BE2C (cell line): ENCODE results near the gene KRTAP10-5.
"Not testable (repeated sequence)": the region's sequence is repeated elsewhere in the genome, so short reads cannot be mapped to it uniquely, and the experiment has no call there.

ENCODE experiments used
- DNase-seq: peaks from one replicate; pipeline ENCODE4 v3.0.0-alpha.2; 2020
- H3K27me3 ChIP-seq: fragments of 250-450 bp; sonication (Bioruptor Pico); 2 replicates; pipeline ENCODE4 v1.5.1; 2020; ENCODE audit warnings: mild to moderate bottlenecking
- H3K36me3 ChIP-seq: fragments of 250-450 bp; sonication (Bioruptor Pico); 2 replicates; pipeline ENCODE4 v1.5.1; 2020; ENCODE audit warnings: mild to moderate bottlenecking
- H3K4me1 ChIP-seq: fragments of 250-450 bp; sonication (Bioruptor Pico); 2 replicates; pipeline ENCODE4 v1.5.1; 2020
- H3K4me3 ChIP-seq: 2 replicates; pipeline ENCODE4 v1.5.1; 2011; ENCODE audit warnings: low read depth, low read length
- H3K9me3 ChIP-seq: fragments of 250-450 bp; sonication (Bioruptor Pico); 2 replicates; pipeline ENCODE4 v1.5.1; 2020
- TF ChIP-seq, protein P1 (sequence below): IDR thresholded peaks from 2 replicates; pipeline ENCODE4 v1.5.1; 2012; ENCODE audit warnings: mild to moderate bottlenecking, low read depth, low read length

The KRTAP10-5 gene

DNA sequence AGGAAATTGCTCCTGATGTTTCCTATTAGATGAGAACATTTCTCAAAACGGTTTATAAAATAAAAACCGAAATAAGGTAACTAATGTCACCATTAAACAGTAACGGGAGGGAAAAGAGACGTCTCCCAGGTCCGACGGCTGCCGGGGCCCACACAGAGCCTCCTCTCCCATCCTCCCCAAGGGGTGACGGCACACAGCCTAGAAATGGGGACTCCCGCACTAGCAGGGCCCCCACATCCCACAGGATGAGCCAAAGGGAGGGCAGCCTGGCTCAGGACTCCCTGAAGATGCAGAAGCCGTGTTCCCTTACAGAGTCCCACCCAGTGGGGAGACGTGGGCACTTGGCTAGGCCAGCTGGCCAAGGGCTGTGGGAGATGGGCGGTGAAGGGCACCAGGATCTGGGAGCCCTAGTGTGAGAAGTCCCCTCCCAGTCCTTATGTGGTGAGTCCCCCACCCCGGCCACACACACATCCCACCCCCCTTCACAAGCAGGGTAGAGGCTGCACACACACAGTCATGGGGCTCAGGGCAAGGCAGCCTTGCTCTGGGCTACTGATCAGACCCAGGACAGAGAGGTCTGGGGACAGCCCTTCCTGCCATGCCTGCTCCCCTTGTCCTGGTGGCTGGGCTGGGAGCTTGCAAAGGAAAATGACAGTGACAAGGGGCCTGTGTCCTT, 25.1 kb downstream of the KRTAP10-5 start:
- no peaks in the 10 kb centered on the region for H3K4me1 ChIP-seq

GRCh38 chr21:44552681-44553080, 27.7 kb downstream of the KRTAP10-5 start:
- H3K27me3 ChIP-seq: peaks cover 64% of the 10 kb centered on the region
- no peaks in the 10 kb centered on the region for H3K4me1 ChIP-seq
- no peak overlapping the region for H3K4me3 ChIP-seq
- no peaks in the 10 kb centered on the region for H3K36me3 ChIP-seq
- no peaks in the 10 kb centered on the region for H3K9me3 ChIP-seq
- TF ChIP-seq, protein P1, sequence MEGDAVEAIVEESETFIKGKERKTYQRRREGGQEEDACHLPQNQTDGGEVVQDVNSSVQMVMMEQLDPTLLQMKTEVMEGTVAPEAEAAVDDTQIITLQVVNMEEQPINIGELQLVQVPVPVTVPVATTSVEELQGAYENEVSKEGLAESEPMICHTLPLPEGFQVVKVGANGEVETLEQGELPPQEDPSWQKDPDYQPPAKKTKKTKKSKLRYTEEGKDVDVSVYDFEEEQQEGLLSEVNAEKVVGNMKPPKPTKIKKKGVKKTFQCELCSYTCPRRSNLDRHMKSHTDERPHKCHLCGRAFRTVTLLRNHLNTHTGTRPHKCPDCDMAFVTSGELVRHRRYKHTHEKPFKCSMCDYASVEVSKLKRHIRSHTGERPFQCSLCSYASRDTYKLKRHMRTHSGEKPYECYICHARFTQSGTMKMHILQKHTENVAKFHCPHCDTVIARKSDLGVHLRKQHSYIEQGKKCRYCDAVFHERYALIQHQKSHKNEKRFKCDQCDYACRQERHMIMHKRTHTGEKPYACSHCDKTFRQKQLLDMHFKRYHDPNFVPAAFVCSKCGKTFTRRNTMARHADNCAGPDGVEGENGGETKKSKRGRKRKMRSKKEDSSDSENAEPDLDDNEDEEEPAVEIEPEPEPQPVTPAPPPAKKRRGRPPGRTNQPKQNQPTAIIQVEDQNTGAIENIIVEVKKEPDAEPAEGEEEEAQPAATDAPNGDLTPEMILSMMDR: no peak
- DNase-seq: no peak

More for the DNA sequence above, 25.1 kb downstream of the KRTAP10-5 start:
- H3K36me3 ChIP-seq: no peaks in the 10 kb centered on the region
- TF ChIP-seq, protein P1: no peak
- no peak for DNase-seq
- H3K27me3 ChIP-seq: peaks cover 55% of the 10 kb centered on the region
- H3K9me3 ChIP-seq: no peaks in the 10 kb centered on the region
- no peak overlapping the region for H3K4me3 ChIP-seq

DNA sequence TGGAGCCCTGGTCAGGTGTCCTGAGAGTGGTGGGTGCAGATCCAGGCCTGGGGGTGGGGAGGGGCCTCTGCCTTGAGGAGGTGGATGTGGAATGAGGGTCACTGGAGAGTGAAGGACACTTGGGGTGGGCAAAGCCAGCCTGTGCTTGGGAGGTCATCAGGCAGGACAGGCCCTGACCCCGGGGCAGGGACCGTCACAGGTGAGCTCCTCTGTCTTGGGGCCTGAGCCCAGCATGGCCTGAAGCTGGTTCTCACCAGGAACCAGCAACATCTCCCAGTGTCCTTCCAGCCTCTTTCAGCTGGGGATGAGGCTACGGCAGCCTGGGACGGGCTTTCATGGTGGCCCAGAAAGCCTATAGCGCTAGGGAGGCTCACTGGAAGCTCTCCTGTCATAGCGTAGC, 28.3 kb downstream of the KRTAP10-5 start:
- H3K4me1 ChIP-seq: no peaks in the 10 kb centered on the region
- peaks cover 64% of the 10 kb centered on the region for H3K27me3 ChIP-seq
- no peaks in the 10 kb centered on the region for H3K36me3 ChIP-seq
- no peaks in the 10 kb centered on the region for H3K9me3 ChIP-seq
- no peak overlapping the region for H3K4me3 ChIP-seq
- TF ChIP-seq, protein P1: no peak
- no peak for DNase-seq

DNA sequence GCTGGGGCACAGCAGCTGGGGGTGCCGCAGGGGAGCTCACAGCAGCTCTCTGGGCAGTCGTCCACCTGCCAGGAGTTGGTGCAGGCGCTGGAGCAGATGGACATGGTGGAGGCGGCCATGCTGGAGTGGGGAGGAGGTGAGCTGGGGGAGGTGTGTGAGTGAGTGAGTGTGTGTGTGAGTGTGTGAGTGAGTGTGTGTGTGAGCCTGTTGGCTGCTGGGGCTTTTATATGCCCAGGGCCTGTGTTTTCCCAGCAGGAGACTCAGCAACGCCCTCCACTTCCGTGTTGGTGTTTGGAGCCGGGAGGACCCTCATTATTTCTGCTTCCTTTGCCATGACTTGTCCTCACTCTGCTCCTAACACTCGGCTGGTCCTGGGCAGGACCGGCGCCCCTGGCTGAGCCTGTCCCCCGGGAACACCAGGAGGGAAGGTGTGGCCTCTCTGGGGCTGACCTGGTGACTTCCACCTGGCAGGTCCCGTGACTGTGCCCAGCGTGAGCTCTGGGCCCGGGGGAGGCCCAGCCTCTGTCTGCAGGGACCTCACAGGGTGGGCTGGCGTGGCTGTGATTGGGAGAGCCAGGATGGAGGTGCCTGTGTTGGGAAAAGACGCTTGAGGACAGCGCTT, 29.0 kb downstream of the KRTAP10-5 start, which contains the start of gene KRTAP10-2:
TSS of gene KRTAP10-2 (minus strand) at position 166 of the 622 bp plus-strand sequence. CDS start at position 119, 47 bp downstream.
- DNase-seq: no peak
- H3K36me3 ChIP-seq: no peaks in the 10 kb centered on the region
- no peak within 1 kb of the TSS for H3K4me3 ChIP-seq
- H3K9me3 ChIP-seq: no peaks in the 10 kb centered on the region
- TF ChIP-seq, protein P1: no peak
- no peaks in the 10 kb centered on the region for H3K4me1 ChIP-seq
- H3K27me3 ChIP-seq: peaks cover 58% of the 10 kb centered on the region

- Histone ChIP-seq H3K36me3 (no peaks in the 10 kb centered on the region), H3K27me3 (peaks cover 56% of the 10 kb centered on the region), H3K4me1 (no peaks in the 10 kb centered on the region), H3K9me3 (no peaks in the 10 kb centered on the region), H3K4me3 (no peak overlapping the region)
- DNase-seq: no peak
- TF ChIP-seq, protein P1: no peak
Measured at GRCh38 chr21:44550807-44551206, 29.6 kb downstream of the KRTAP10-5 start.

GRCh38 chr21:44550285-44550684, 30.1 kb downstream of the KRTAP10-5 start:
- H3K27me3 ChIP-seq: peaks cover 53% of the 10 kb centered on the region
- H3K9me3 ChIP-seq, DNase-seq, H3K4me1 ChIP-seq, H3K36me3 ChIP-seq, H3K4me3 ChIP-seq: not testable (repeated sequence)
